GM13976 (cell line): Measurements from ENCODE around the gene RHO.

Source experiments
- DNase-seq: peaks from one replicate; pipeline ENCODE4 v3.0.0; 2012; ENCODE audit warnings: low spot score
- in situ Hi-C: fragments of 300-500 bp; cut with MboI; formaldehyde crosslinking; loops from one replicate; pipeline ENCODE4 v1.12.0; 2022; ENCODE audit warnings: low sequenced_read_pairs, mixed read lengths, inconsistent platforms; ENCODE audit not compliant: unreplicated experiment
- TF ChIP-seq, protein P1 (sequence below): IDR thresholded peaks from 2 replicates; pipeline ENCODE4 v1.5.1; 2012; ENCODE audit warnings: borderline replicate concordance, mild to moderate bottlenecking; ENCODE audit not compliant: insufficient read depth; ENCODE audit errors: extremely low read depth, missing control alignments, control extremely low read depth

The RHO gene

DNA sequence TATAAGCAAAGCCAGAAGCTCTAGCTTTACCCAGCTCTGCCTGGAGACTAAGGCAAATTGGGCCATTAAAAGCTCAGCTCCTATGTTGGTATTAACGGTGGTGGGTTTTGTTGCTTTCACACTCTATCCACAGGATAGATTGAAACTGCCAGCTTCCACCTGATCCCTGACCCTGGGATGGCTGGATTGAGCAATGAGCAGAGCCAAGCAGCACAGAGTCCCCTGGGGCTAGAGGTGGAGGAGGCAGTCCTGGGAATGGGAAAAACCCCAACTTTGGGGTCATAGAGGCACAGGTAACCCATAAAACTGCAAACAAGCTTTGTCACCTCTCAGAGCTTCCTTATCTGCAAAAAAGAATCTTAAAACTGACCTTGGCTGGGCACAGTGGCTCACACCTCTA is 6.6 kb downstream of the RHO start:
- no peak for DNase-seq
- TF ChIP-seq, protein P1, sequence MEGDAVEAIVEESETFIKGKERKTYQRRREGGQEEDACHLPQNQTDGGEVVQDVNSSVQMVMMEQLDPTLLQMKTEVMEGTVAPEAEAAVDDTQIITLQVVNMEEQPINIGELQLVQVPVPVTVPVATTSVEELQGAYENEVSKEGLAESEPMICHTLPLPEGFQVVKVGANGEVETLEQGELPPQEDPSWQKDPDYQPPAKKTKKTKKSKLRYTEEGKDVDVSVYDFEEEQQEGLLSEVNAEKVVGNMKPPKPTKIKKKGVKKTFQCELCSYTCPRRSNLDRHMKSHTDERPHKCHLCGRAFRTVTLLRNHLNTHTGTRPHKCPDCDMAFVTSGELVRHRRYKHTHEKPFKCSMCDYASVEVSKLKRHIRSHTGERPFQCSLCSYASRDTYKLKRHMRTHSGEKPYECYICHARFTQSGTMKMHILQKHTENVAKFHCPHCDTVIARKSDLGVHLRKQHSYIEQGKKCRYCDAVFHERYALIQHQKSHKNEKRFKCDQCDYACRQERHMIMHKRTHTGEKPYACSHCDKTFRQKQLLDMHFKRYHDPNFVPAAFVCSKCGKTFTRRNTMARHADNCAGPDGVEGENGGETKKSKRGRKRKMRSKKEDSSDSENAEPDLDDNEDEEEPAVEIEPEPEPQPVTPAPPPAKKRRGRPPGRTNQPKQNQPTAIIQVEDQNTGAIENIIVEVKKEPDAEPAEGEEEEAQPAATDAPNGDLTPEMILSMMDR, result no peak

DNA sequence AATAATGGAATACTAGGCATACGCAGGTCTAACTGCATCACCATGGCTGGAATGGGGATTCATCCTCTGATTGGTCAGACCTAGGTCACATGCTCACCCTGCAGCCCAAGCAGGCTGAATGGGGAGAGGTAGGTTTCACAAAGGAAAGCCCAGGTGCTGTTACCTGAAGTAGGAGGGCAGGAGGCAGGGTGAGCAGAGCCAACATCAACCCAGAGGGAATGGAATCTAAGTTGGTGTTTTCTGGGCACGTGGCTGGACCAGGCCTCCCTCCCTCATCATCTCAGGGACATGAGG is 7.9 kb downstream of the RHO start:
- TF ChIP-seq, protein P1, result no peak
- in situ Hi-C loops, result no loop called here
- DNase-seq, result no peak

More for the DNA sequence above, 6.6 kb downstream of the RHO start:
- in situ Hi-C loops, result no loop called here

DNA sequence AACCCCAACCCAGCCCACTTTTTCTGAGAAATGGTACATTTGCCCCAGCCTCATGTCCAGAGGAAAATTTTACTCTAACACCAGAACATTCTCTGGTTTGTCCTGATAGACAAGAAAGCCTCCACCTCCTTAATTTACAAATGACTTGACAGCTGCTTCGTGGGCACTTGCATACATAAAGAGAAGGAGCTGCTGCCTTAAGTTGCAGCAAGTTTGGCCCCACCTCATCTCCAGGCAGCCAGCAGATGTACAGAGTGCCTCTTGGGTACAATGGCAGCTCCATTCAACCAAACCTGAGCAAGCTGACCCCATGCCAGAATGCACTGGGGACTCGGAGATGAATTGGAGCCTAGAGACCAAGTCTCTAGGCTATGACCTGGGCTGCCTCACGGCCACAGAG is 8.4 kb downstream of the RHO start:
- in situ Hi-C loops, result no loop called here

DNA sequence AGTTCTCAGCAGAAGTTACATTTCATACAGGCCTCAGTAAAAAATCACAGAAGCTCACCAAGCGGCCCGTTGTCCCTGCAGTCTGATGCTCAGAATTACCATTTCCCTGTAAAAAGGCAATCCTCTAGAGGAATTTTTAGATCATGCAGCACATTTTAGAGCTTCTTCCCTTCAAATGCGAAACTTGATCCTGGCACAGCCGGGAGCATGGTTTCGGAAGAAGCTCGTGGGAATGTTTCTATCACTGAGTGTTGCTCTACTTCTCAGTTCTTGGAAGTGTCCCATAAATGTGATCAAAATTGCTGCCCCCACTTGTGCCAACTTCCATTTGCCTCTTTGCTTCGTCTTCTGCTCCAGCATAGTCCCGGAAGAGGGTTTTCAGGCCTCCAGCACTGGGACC is 10.8 kb downstream of the RHO start:
- in situ Hi-C loops, result no loop called here
- DNase-seq, result no peak
- TF ChIP-seq, protein P1, result no peak

More for the DNA sequence above, 8.4 kb downstream of the RHO start:
- TF ChIP-seq, protein P1, result no peak
- DNase-seq, result no peak

DNA sequence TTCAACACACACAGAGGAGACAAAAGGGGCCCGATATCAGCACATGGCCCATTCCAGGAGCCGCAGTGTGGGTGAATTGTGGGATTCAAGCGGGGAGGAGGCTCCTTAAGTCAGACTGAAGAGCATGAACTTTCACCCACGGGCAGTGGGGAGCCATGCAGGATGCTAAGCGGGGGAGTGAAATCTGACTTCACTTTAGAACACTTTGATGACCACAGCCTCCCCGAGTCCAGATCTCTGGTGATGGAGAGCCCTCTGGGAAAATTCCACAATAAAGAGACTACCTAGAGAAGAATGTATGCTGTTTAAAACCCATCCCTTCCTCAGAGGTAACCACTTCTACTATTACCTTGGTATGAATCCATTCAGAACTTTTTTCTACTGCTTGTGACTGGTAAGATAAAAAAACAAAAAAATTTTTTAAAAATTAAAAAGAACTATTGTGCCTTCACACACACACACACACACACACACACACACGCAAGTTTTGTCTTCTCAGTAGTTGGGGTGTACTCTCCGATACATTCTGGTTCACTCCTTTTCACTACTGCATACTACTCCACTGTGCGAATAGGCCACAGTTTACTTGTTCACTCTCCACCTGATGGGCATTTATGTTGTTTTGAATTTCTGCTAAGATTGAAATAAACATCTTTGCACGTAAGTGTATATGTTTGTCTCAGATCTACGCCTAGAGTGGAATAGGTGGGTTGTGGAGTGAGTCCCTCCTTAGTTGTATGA is 12.5 kb downstream of the RHO start:
- TF ChIP-seq, protein P1, result no peak
- in situ Hi-C loops, result no loop called here
- DNase-seq, result no peak

DNA sequence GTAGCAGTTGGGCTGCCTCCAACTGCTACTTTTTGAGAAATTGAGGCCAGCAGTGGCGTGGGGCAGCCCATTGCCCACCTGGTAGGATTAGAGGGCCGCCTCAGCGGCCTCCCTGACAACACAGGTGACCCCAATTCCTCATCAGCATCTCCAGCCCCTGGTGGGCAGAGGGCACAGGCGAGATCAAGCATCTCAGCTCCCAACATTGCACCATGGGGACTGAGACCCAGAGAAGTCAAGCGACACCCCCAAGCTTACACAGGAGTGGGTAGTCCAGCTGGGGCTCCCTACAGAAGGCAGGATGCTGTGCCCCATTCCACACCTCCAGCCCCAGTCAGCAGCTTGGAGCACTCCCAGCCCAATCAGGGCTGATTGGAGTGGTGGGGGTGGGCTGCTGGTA is 14.3 kb downstream of the RHO start:
- TF ChIP-seq, protein P1, result no peak
- in situ Hi-C loops, result no loop called here
- no peak for DNase-seq

DNA sequence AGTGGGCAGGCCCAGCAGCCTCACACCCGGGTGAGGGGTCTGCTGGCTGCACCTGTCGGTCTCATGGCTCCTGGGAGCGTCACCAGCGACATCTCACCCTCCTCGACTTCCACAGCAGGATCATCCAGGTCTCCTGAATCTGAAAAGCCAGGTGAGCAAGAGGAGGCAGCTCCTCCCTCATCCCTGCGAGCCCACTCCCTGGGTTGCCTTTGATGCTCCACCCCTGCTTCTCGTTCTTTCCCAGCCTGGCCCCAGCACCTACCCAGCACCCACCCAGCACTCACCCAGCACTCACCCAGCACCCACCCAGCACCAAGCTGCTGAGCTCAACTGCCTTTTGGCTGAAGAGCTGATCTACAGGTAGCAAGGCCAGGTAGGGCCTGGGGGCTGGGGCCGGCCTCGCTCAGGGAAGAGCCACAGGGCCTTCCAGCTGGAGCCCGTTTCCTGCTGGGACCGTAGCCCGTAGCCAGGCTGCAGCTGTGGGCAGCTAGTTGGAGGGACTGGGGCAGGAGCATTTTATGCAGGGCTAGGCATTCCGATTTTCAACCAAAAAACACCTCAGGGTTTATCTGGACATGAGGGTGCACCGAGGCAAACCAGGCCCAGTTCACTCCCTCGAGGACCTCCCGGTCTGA is 14.8 kb downstream of the RHO start, which contains the start of gene H1-8:
TSS of gene H1-8 (plus strand) at position 20 of the 635 bp plus-strand sequence. CDS start at position 64, 44 bp downstream.
- DNase-seq, result no peak
- TF ChIP-seq, protein P1, result no peak
- in situ Hi-C loops, result no loop called here
